MCF 10A (cell line): ENCODE measurements around the gene PGC. TPM values are rescaled to one million over a fixed set of nuclear protein-coding genes. Genes with fewer than 3 reads are reported as not detected.

Experiments used
- BruUV-seq: library from RNA; stranded (reverse); fragments of 400-500 nt; replicated peaks from 2 replicates; lab custom pipeline; 2021; lab: Mats Ljungman, UMichigan
- CTCF ChIA-PET: fragments of 300-600 bp; sonication (Branson Sonifier 250); formaldehyde crosslinking; extraction: SDS; loops from one replicate; lab custom pipeline; 2021; ENCODE audit warnings: antibody characterized with exemption, inconsistent platforms; lab: Yijun Ruan, JAX
- POLR2A ChIA-PET: fragments of 300-600, 350-650 bp; sonication (Branson Sonifier 250); formaldehyde crosslinking; extraction: SDS; loops from one replicate; lab custom pipeline; 2020; ENCODE audit warnings: antibody characterized with exemption, inconsistent platforms; lab: Yijun Ruan, JAX
- DNase-seq: peaks from one replicate; pipeline ENCODE4 v3.0.0-alpha.2; 2018; ENCODE audit not compliant: unreplicated experiment
- H3K27ac Mint-ChIP-seq: one replicate; pipeline ENCODE4 v1.8.0; 2022; ENCODE audit warnings: mild to moderate bottlenecking, low read depth, mixed read lengths; ENCODE audit not compliant: unreplicated experiment
- H3K27me3 Mint-ChIP-seq: one replicate; pipeline ENCODE4 v1.8.0; 2022; ENCODE audit warnings: mixed read lengths; ENCODE audit not compliant: insufficient read depth, unreplicated experiment
- H3K36me3 Mint-ChIP-seq: one replicate; pipeline ENCODE4 v1.8.0; 2022; ENCODE audit warnings: mild to moderate bottlenecking, moderate library complexity, mixed read lengths; ENCODE audit not compliant: insufficient read depth, unreplicated experiment
- H3K4me1 Mint-ChIP-seq: one replicate; pipeline ENCODE4 v1.8.0; 2022; ENCODE audit warnings: mixed read lengths; ENCODE audit not compliant: insufficient read depth, unreplicated experiment
- H3K4me3 Mint-ChIP-seq: one replicate; pipeline ENCODE4 v1.8.0; 2022; ENCODE audit warnings: mild to moderate bottlenecking, moderate library complexity, mixed read lengths; ENCODE audit not compliant: unreplicated experiment
- H3K9me3 Mint-ChIP-seq: one replicate; pipeline ENCODE4 v1.8.0; 2022; ENCODE audit warnings: mixed read lengths; ENCODE audit not compliant: unreplicated experiment
- CTCF ChIP-seq: fragments of 200-600 bp; IDR thresholded peaks from one replicate; pipeline ENCODE4 v1.8.0; 2022; ENCODE audit warnings: antibody characterized with exemption, mild to moderate bottlenecking; ENCODE audit not compliant: unreplicated experiment
- intact Hi-C: fragments of 100-400 bp; cut with micrococcal nuclease; formaldehyde crosslinking; loops from 2 replicates; pipeline ENCODE4 v1.14.1; 2022
- total RNA-seq: library from RNA; stranded (reverse); gene quantifications from 2 replicates; pipeline ENCODE4 v1.2.3, GENCODE V29; 2022

The PGC gene
- total RNA-seq, 1 experiment from 2014 or later: not detected

GRCh38 chr6:41736800-41737555 lies 10.2 kb downstream of the PGC start:
- BruUV-seq: no TSS peak

GRCh38 chr6:41736186-41736733 lies 10.9 kb downstream of the PGC start:
- Mint-ChIP-seq H3K4me3 (peak overlapping the region; percentile 62), H3K27me3 (no peaks in the 10 kb centered on the region), H3K27ac (no peak overlapping the region), H3K4me1 (peaks cover 12% of the 10 kb centered on the region), H3K36me3 (no peaks in the 10 kb centered on the region), H3K9me3 (no peaks in the 10 kb centered on the region)
- peak; percentile 18 for DNase-seq
- POLR2A ChIA-PET: interaction anchor here (1.6 to 5.9 kb wide), 2 partner anchors 20 to 43 kb away, joined by 4 to 98 read pairs; partner anchors contain the start of gene FRS3
- CTCF ChIA-PET: interaction anchor here (0.6 to 3.1 kb wide), 11 partner anchors 12 to 797 kb away, joined by 3 to 18 read pairs (median 4); partner anchors contain the start of genes TOMM6 and TREML1
- no TSS peak for BruUV-seq
- intact Hi-C loops: no loop called here
- TF ChIP-seq CTCF: no peak

More at GRCh38 chr6:41736800-41737555, 10.2 kb downstream of the PGC start:
- Mint-ChIP-seq H3K27ac (no peak overlapping the region), H3K9me3 (no peaks in the 10 kb centered on the region), H3K4me1 (peaks cover 11% of the 10 kb centered on the region), H3K36me3 (no peaks in the 10 kb centered on the region), H3K27me3 (no peaks in the 10 kb centered on the region), H3K4me3 (no peak overlapping the region)
- no peak for TF ChIP-seq CTCF
- intact Hi-C loops: no loop called here
- CTCF ChIA-PET: interaction anchor here (0.8 kb wide), 1 partner anchor 32 kb away, joined by 3 read pairs; no protein-coding TSS in a partner anchor
- no peak for DNase-seq
- POLR2A ChIA-PET: interaction anchor here (5.9 kb wide), 1 partner anchor 21 kb away, joined by 98 read pairs; no protein-coding TSS in a partner anchor

GRCh38 chr6:41735427-41736185 lies 11.6 kb downstream of the PGC start, which contains the start of gene TFEB:
Gene TFEB, minus strand, starts transcription at chr6:41735608. Its CDS starts 44,395 bp downstream, at chr6:41691213.
- DNase-seq: peak; percentile 88
- intact Hi-C loops: loop anchor here (1.0 to 2.0 kb wide), 3 partner anchors 29 to 309 kb away; no protein-coding TSS in a partner anchor
- Mint-ChIP-seq H3K4me3 (peak within 1 kb of the TSS; percentile 62), H3K9me3 (no peaks in the 10 kb centered on the region), H3K27ac (no peak within 1 kb of the TSS), H3K4me1 (peaks cover 18% of the 10 kb centered on the region), H3K27me3 (no peaks in the 10 kb centered on the region), H3K36me3 (no peaks in the 10 kb centered on the region)
- ChIA-PET CTCF (interaction anchor here (0.6 to 3.4 kb wide), 18 partner anchors 11 to 1861 kb away, joined by 3 to 25 read pairs (median 4); partner anchors contain the start of genes TOMM6 and TREML1), POLR2A (interaction anchor here (0.7 to 5.9 kb wide), 11 partner anchors 12 to 829 kb away, joined by 3 to 98 read pairs (median 4); partner anchors contain the start of genes CCND3, FRS3 and TOMM6)
- BruUV-seq: no TSS peak
- peak; percentile 86 for TF ChIP-seq CTCF
